Muscle layer of colon (tissue), 2 donors: ENCODE measurements around the gene ZNF12.
"Not testable (repeated sequence)": the region's sequence is repeated elsewhere in the genome, so short reads cannot be mapped to it uniquely, and the experiment has no call there.

ENCODE experiments used
- H3K27ac ChIP-seq: one replicate; pipeline ENCODE4 v1.7.0; 2013; ENCODE audit warnings: low read depth, mild to moderate bottlenecking, low read length, moderate library complexity
- H3K27me3 ChIP-seq, 2 donors: one replicate each; pipeline ENCODE4 v1.7.0; 2013; ENCODE audit warnings: low read length in 2 of 2, mild to moderate bottlenecking in 2 of 2; ENCODE audit not compliant: insufficient read depth in 2 of 2, control insufficient read depth in 1 of 2
- H3K36me3 ChIP-seq: one replicate; pipeline ENCODE4 v1.7.0; 2013; ENCODE audit warnings: mild to moderate bottlenecking, low read length; ENCODE audit not compliant: insufficient read depth
- H3K4me1 ChIP-seq: one replicate; pipeline ENCODE4 v1.7.0; 2013; ENCODE audit warnings: mild to moderate bottlenecking, low read length; ENCODE audit not compliant: insufficient read depth
- H3K4me3 ChIP-seq, 2 donors: one replicate each; pipeline ENCODE4 v1.7.0; 2013; ENCODE audit warnings: low read length in 2 of 2, low read depth in 1 of 2, mild to moderate bottlenecking in 1 of 2, moderate library complexity in 1 of 2
- H3K9ac ChIP-seq: one replicate; pipeline ENCODE4 v1.7.0; 2013; ENCODE audit warnings: low read length
- H3K9me3 ChIP-seq: one replicate; pipeline ENCODE4 v1.7.0; 2013; ENCODE audit warnings: mild to moderate bottlenecking, low read length
- donor health status: abdominal sarcoma.
- donor health status: Adenocarcinoma of cecum.

Gene ZNF12

GRCh38 chr7:6706666-6707407, at the start of gene ZNF12:
Gene ZNF12, minus strand, starts transcription at chr7:6706947. Its CDS starts 1,774 bp downstream, at chr7:6705173.
- no peaks in the 10 kb centered on the region for H3K27me3 ChIP-seq
- peak within 1 kb of the TSS; percentile 84 for H3K9ac ChIP-seq
- H3K36me3 ChIP-seq: peaks cover 22% of the 10 kb centered on the region
- peak within 1 kb of the TSS; percentile 82 to 95 for H3K4me3 ChIP-seq
- no peaks in the 10 kb centered on the region for H3K9me3 ChIP-seq
- H3K4me1 ChIP-seq: peaks cover 27% of the 10 kb centered on the region
- peak within 1 kb of the TSS; percentile 54 for H3K27ac ChIP-seq

DNA sequence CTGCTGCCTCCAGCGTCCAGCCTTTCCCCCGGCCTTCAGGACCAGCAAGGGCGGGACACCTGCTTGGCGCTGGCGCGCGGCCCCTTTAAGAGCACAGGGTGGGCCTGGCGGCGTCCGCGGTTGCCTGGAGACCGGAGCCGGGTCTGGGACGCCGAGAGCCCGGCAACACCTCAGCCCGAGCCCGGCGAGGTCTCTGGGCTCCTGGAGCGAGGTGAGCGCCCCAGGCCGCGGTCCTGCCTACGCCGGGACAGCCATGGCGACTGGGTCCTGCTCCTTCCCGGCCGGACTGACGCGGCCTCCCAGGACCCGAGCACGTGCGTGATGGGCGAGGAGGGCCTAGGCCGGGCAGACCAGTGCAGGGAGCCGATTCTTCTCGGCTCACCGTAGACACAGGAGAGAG, 47.2 kb upstream of the ZNF12 start, which contains the start of gene RSPH10B2:
RSPH10B2 (plus strand) TSS at position 140 of the 400 bp plus-strand sequence. CDS start 3,575 bp downstream, outside the sequence.
- not testable (repeated sequence) for H3K9ac ChIP-seq, H3K4me3 ChIP-seq, H3K9me3 ChIP-seq, H3K36me3 ChIP-seq, H3K27me3 ChIP-seq, H3K4me1 ChIP-seq, H3K27ac ChIP-seq

DNA sequence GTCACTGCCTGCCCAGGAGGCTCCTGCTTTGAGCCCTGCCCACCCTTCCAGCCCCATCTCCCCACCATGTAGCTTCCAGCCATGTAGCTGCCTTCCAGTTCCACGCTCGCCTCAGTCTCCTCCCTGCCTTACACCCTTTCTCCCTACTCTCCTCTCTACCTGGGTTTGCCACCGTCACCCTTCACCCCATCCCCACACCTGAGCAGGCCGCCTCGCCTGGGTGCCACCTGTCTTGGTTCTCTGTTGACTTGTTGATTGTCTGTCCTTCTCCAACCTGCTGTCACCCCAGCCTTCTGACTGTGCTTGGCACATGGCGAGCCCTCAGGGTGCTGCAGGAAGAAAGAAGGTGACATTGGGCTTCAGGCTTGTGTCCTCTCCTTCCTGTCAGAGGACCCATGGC, 43.4 kb upstream of the ZNF12 start:
- H3K27me3 ChIP-seq, H3K9ac ChIP-seq, H3K4me3 ChIP-seq, H3K27ac ChIP-seq, H3K36me3 ChIP-seq, H3K4me1 ChIP-seq, H3K9me3 ChIP-seq: not testable (repeated sequence)

DNA sequence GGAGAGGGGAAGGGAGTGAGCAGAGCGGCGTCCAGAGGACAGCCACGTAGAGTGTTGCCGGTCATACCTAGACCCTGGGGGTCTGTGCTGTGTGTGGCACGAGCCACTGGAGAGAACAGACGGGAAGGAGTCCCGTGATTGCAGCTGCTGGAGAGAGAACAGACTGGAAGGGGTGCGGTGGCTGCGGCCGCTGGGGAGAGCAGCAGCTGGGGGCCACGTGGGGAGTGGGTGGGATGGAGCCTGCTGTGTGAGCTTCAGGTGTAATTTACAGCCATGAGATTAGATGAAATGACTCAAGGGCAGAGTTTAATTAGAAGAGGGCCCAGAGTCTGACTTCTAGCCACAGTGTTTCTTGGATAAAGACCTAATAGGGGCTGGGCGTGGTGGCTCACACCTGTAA, 42.6 kb upstream of the ZNF12 start:
- H3K4me3 ChIP-seq, H3K27me3 ChIP-seq, H3K27ac ChIP-seq, H3K4me1 ChIP-seq, H3K36me3 ChIP-seq, H3K9me3 ChIP-seq, H3K9ac ChIP-seq: not testable (repeated sequence)

GRCh38 chr7:6744410-6745100, 37.8 kb upstream of the ZNF12 start:
- not testable (repeated sequence) for H3K36me3 ChIP-seq, H3K4me3 ChIP-seq, H3K9me3 ChIP-seq, H3K4me1 ChIP-seq, H3K9ac ChIP-seq, H3K27ac ChIP-seq, H3K27me3 ChIP-seq

- not testable (repeated sequence) for H3K9ac ChIP-seq, H3K4me3 ChIP-seq, H3K9me3 ChIP-seq, H3K27ac ChIP-seq, H3K4me1 ChIP-seq, H3K27me3 ChIP-seq
- H3K36me3 ChIP-seq: peaks cover 23% of the 10 kb centered on the region
These were observed 31.7 kb upstream of the ZNF12 start for GRCh38 chr7:6738415-6738814.

GRCh38 chr7:6730343-6730633, 23.5 kb upstream of the ZNF12 start:
- no peaks in the 10 kb centered on the region for H3K36me3 ChIP-seq
- H3K4me1 ChIP-seq: no peaks in the 10 kb centered on the region
- H3K27me3 ChIP-seq: no peaks in the 10 kb centered on the region
- H3K9me3 ChIP-seq: no peaks in the 10 kb centered on the region
- peak overlapping the region; percentile 73 to 97 for H3K4me3 ChIP-seq
- H3K9ac ChIP-seq: peak overlapping the region; percentile 65
- H3K27ac ChIP-seq: peak overlapping the region; percentile 86

DNA sequence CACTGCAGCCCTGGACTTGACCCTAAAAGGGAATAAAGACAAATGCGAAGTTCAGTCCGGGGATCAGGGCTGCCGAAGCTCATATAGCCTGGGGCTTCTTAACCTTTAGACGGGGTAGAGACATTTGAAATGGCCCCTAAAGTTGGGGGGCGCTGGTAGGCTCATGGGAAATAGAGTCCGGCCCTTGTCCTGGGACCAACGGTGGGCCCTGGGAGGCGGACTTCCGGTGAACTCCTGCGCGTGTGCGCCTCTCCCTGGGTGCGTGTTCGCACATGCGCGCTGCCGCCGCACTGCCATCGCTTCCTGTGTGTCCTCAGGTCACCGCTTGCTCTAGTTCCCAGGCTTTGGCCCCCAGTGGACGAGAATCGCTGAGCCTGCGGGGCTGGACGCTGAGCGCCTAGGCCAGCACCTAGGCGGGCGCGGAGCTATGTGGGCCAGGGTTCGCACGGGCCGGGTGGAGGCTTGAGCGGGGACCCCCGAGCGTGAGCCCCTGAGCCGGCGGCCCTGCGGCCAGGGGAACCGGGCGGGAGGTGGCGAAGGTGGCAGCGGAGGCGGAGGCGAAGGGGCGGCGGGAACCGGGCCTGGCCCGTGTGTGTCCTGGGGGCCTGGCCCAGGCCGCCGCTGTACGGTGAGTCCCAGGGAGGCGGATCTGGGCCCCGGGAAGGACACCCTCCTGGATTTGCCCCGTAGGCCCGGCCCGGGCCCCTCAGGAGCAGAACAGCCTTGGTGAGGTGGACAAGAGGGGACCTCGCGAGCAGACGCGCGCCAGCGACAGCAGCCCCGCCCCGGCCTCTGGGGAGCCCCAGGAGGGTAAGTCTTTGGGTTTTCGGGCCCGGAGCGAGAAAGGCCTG, 23.0 kb upstream of the ZNF12 start:
- H3K27ac ChIP-seq: peak overlapping the region; percentile 86
- H3K9ac ChIP-seq: peak overlapping the region; percentile 65
- H3K27me3 ChIP-seq: no peaks in the 10 kb centered on the region
- H3K4me1 ChIP-seq: no peaks in the 10 kb centered on the region
- H3K36me3 ChIP-seq: no peaks in the 10 kb centered on the region
- peak overlapping the region; percentile 73 to 97 for H3K4me3 ChIP-seq
- H3K9me3 ChIP-seq: no peaks in the 10 kb centered on the region

DNA sequence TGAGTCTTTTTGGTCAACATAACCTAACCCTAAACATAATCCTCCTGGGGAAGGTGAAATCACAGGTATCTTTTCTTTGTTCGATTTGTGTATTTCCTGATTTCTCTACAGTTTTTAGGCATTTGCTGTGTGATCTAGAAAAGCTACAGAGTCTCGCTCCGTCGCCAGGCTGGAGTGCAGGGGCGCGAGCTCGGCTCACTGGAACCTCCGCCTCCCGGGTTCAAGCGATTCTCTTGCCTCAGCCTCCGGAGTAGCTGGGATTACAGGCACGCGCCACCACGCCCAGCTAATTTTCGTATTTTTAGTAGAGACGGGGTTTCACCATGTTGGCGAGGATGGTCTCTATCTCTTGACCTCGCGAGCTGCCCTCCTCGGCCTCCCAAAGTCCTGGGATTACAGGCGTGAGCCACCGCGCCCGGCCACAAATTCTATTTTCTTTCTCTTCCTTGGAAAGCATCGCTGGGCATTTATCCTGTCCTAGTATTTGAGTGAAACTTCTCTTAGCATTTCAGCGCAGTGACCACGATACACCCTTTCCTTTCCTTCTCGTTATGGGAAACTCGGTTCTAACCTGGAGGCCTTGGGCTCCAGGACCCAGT, 22.2 kb upstream of the ZNF12 start:
- H3K9me3 ChIP-seq, H3K27me3 ChIP-seq, H3K36me3 ChIP-seq, H3K4me1 ChIP-seq: not testable (repeated sequence)
- Histone ChIP-seq H3K9ac (peak overlapping the region; percentile 65), H3K27ac (peak overlapping the region; percentile 86), H3K4me3 (peak overlapping the region; percentile 73 to 97)

DNA sequence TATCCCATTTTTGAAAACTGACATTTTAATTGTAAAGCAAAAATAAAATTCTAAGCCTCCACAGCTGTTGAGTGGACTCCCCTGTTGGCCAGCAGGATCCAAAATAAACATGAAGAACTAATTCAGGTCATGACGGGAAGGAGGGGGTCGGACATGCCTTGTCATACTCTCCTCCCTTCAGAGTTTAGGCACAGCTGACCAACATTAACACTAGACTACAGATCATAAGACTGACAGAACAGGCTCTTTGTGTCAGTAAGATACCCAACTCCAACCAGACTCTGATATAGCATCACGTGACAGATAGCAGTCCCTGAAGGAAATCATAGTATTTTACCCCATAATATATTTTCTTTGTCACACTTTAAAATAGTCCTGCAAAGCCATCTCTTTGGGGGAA, 20.9 kb upstream of the ZNF12 start:
- Histone ChIP-seq H3K4me1 (no peaks in the 10 kb centered on the region), H3K9ac (no peak overlapping the region), H3K27ac (no peak overlapping the region), H3K36me3 (no peaks in the 10 kb centered on the region), H3K27me3 (no peaks in the 10 kb centered on the region), H3K9me3 (no peaks in the 10 kb centered on the region), H3K4me3 (no peak overlapping the region)

DNA sequence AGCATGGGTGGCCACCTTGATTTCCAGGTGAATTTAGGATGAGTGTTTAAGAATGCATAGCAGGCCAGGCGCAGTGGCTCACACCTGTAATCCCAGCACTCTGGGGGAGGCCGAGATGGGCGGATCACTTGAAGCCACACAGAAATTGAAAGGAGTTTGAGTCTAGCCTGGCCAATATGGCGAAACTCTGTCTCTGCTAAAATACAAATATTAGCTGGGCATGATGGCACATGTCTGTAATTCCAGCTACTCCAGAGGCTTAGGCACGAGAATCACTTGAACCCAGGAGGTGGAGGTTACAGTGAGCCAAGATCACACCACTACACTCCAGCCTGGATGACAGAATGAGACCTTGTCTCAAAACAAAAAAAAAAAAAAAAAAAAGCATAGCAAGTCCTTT, 19.6 kb upstream of the ZNF12 start:
- not testable (repeated sequence) for H3K9me3 ChIP-seq, H3K27me3 ChIP-seq, H3K4me1 ChIP-seq, H3K36me3 ChIP-seq, H3K4me3 ChIP-seq, H3K9ac ChIP-seq, H3K27ac ChIP-seq
